ENCODE data around the gene MAP3K2.
"Not testable (repeated sequence)": the region's sequence is repeated elsewhere in the genome, so short reads cannot be mapped to it uniquely, and the experiment has no call there.

The MAP3K2 gene

DNA sequence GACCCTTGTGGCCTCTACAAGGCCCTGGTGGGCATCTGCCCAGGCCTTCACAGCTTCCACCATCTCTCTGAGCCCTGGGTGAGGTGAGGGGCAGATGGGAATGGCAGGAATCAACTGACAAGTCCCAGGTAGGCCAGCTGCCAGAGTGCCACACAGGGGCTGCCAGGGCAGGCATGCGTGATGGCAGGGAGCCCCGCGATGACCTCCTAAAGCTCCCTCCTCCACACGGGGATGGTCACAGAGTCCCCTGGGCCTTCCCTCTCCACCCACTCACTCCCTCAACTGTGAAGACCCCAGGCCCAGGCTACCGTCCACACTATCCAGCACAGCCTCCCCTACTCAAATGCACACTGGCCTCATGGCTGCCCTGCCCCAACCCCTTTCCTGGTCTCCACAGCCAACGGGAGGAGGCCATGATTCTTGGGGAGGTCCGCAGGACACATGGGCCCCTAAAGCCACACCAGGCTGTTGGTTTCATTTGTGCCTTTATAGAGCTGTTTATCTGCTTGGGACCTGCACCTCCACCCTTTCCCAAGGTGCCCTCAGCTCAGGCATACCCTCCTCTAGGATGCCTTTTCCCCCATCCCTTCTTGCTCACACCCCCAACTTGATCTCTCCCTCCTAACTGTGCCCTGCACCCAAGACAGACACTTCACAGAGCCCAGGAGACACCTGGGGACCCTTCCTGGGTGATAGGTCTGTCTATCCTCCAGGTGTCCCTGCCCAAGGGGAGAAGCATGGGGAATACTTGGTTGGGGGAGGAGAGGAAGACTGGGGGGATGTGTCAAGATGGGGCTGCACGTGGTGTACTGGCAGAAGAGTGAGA is 32.5 kb upstream of the MAP3K2 start:
- DNase-seq: no peak

GRCh38 chr2:127419448-127420038 is 31.8 kb upstream of the MAP3K2 start:
- no peak for DNase-seq

GRCh38 chr2:127419112-127419430 is 31.3 kb upstream of the MAP3K2 start:
- DNase-seq: no peak

- no peak for DNase-seq
Observed at GRCh38 chr2:127418300-127419111, 30.7 kb upstream of the MAP3K2 start, which contains the start of gene PROC. Gene PROC (plus strand): TSS chr2:127418427. CDS start chr2:127419943, 1,516 bp downstream.

- no peak for DNase-seq
Observed at GRCh38 chr2:127417406-127417805, 29.6 kb upstream of the MAP3K2 start.

GRCh38 chr2:127416506-127417001 is 28.8 kb upstream of the MAP3K2 start:
- DNase-seq: peak; percentile 40 to 45

DNA sequence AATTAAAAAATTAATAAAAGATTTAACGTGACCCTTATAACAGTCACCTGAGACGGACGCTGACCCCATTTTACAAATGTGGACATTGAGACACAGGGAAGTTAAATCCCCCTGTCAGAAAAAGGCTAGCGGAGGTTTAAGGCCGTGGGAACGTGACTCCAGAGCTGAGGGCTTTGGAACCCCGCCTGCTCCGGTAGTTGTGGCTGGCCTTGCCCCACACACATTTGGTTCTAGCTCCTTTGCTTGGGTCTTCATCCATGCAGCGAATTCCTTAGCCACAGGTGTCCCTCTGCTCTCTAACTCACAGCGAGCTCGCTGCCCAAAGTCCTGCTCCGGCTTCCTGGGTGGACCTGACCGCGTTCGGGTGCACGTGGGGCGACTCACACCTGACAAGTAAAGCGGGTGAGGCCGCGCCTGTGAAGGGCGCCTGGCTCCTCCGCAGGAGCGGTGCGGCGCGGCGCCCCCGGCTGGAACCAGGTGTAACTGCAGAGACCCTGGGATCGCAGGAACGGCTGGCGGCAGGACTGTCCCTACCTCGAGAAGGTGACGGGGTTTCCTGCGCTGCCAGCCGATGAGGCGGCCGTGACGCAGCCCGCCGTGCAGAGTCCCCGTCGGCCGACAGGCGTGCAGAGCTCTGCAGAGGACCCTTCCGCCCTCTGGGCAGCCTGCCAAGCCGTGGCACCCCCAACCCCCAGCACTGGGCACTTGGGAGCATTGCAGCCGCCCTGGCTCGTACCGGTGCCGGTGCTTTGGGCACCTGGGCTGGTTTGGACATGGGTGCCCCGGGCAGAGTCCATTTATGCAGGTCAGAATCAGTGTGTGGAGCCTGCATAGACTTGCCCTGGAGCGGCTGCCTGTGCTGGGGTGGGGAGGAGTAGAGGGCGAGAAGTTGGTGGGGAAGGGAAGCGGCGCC is 28.1 kb upstream of the MAP3K2 start:
- DNase-seq: peak; percentile 13 to 44

DNA sequence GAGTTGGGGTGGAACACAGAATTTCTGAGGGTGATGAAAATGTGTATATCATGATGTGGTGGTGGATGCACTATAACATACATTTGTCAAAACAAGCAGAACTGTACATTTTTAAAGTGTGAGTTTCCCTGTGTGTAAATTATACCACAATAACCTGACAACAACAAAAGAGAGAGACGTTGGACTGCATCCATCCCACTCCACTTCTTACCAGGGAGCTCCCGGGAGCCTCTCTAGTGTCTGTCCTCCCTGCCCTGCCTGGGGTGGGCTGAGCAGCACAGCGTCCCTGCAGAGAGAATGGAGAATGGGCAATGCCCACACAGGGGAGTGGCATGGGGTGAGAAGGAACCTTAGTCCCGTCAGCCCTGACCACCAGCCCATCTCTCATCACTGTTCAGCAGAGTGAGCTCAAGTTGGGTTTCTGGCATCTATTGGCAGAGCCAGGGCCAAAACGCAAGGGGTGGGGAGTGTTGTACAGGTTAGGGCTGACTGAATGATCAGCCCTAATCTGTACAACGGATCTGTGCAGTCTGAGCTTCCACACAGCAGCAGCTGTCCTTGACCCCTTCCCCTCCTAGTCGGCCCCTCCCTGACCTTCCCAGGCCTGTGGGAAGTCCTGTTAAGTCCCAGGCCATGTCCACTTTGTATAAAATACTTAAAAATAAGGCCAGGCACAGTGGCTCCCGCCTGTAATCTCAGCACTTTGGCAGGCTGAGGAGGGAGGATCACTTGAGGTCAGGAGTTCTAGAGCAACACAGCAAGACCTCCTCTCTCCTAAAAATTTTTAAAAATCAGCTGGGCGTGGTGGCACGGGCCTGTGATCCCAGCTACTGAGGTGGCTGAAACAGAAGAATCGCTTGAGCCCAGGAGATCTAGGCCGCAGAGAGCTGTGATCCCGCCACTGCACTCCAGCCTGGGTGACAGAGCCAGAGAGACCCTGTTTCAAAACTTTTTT is 27.1 kb upstream of the MAP3K2 start:
- no peak for DNase-seq

DNA sequence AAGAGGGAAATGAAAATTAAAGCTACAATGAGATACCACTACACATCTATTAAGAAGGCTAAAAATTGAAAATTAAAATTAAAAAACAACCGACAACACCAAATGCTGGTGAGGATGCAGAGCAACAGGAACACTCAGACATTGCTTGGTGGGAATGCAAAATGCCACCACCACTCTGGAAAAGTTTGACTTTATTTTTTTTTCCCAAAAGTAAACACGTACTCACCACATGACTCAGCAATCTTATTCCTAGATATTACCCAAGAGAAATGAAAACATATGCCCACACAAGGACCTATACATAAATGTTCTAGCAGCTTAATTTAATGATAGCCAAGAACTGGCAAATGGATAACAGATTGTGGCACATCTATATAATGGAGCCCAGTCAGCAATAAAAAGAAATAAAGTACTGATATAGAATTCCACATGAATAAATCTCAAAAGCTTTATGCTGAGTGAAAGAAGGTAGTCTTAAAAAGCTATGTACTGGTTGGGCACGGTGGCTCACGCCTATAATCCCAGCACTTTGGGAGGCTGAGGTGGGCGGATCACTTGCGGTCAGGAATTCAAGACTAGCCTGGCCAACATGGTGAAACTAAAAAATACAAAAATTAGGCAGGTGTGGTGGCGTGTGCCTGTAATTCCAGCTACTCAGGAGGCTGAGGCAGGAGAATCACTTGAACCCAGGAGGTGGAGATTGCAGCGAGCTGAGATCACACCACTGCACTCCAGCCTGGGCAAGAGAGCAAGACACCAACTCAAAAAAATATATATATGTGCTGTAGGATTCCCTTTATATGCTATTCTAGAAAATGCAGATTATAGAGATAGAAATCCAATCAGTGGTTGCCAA is 26.2 kb upstream of the MAP3K2 start:
- no peak for DNase-seq

DNA sequence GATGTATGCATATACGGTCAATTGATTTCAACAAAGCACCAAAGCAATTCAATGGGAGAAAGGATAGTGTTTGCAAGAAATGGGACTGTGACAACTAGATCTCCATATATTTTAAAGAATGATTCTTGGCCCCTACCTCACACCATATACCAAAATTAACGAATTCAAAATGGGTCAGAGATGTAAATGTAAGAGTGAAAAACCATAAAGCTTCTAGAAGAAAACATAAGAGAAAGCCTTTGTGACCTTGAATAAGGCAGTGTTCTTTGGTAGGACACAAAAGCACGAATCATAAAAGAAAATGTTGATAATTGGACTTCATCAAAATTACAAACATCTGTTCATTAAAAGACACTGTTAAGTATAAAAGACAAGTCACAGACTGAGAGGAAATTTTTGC is 25.4 kb upstream of the MAP3K2 start:
- no peak for DNase-seq

- DNase-seq: peak; percentile 96 to 97
Observed at GRCh38 chr2:127411653-127412369, 24.0 kb upstream of the MAP3K2 start.

DNA sequence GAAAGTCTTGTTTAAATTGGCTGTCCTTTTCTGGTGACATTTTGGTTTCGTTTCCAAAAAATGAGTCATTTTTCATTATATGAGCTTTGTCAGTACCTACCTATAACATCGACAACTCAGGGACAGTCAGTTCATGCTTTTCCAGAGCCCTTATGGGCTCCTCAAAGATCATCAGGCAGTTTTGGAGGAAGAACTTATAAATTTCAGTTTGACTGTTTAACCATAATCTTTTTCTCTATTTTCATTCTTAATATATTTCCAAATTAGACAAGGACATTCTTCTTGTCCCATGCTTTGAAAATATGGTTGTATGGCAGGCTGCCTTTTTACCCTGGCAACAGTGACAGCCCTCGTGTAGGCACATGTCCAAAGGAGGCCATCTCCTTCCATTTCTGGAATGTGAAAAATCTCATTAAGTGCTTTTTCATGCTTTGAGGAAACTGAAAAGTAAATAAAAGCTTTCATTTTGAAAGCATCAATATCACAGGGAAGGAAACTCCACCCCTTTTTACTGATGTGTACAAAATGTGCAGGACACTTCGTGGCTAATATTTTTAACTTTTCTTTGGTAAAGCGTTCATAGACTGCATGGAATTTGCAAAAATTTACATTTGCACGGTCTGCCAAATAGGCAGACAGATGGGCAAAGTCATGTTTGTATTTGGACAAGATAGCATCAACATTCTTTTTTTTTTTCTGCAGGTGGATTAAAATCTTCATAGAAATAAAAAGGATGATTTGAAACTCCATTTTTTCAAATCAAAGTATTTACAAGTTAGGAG is 23.3 kb upstream of the MAP3K2 start:
- DNase-seq: peak; percentile 41 to 46

- DNase-seq: not testable (repeated sequence)
Observed at GRCh38 chr2:127409716-127410115, 21.9 kb upstream of the MAP3K2 start.

DNA sequence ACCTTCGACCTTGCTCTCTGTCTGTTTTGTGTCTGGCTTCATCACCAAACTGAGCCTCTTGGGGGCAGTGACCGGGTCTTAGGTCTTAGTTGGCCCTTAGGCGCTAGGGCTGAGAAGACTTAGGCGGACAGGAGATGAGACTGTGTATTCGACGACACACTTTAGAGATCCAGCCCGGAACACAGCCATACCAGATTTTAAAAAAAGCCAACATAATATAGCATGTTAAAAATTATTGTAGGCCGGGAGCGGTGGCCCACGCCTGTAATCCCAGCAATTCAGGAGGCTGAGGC is 21.0 kb upstream of the MAP3K2 start:
- no peak for DNase-seq

GRCh38 chr2:127408004-127408806 is 20.4 kb upstream of the MAP3K2 start:
- peak; percentile 94 to 96 for DNase-seq

- DNase-seq: no peak
Observed at GRCh38 chr2:127407661-127408003, 19.9 kb upstream of the MAP3K2 start.

GRCh38 chr2:127407091-127407490 is 19.3 kb upstream of the MAP3K2 start:
- no peak for DNase-seq

GRCh38 chr2:127406454-127406853 is 18.7 kb upstream of the MAP3K2 start:
- no peak for DNase-seq

All from inflammatory macrophage (primary cell).